K562 (cell line): Measurements from ENCODE around the gene PLEKHA5.
"Not testable (repeated sequence)": the region's sequence is repeated elsewhere in the genome, so short reads cannot be mapped to it uniquely, and the experiment has no call there.

Experiments
- CTCF ChIP-seq, 3 experiments: IDR thresholded peaks in 2 of 3; conservative IDR thresholded peaks in 1 of 3; 2 replicates each; pipeline ENCODE4 v1.5.1; 2011 to 2012; ENCODE audit warnings: low read length in 3 of 3, mild to moderate bottlenecking in 3 of 3, control low read depth in 2 of 3, improper control_type of control experiment in 1 of 3, inconsistent platforms in 1 of 3, low read depth in 1 of 3, mixed read lengths in 1 of 3, moderate library complexity in 1 of 3; ENCODE audit not compliant: insufficient read depth in 2 of 3
- FOXM1 ChIP-seq, 2 experiments: fragments of 450-650 bp in 1 of 2; sonication (generic) in 1 of 2; formaldehyde crosslinking in 1 of 2; IDR thresholded peaks; 2 replicates each; pipeline versions ENCODE4 v1.6.1 to v1.9.0; 2017 to 2022; ENCODE audit warnings: low read depth in 2 of 2, mild to moderate bottlenecking in 2 of 2, missing genetic modification reagents in 1 of 2, moderate library complexity in 1 of 2
- MEIS2 ChIP-seq: fragments of 450-650 bp; IDR thresholded peaks from 2 replicates; pipeline ENCODE4 v1.6.1; 2014; ENCODE audit warnings: mild to moderate bottlenecking; ENCODE audit not compliant: partially characterized antibody
- SNRNP70 ChIP-seq: fragments of 200-400 bp; formaldehyde crosslinking; optimal IDR thresholded peaks from 2 replicates; pipeline ENCODE3; 2017; ENCODE audit warnings: low read depth, low read length
- ZNF324 ChIP-seq: fragments of 250-450 bp; sonication (Bioruptor Pico); IDR thresholded peaks from 2 replicates; pipeline ENCODE4 v1.4.0; 2020; ENCODE audit warnings: mild to moderate bottlenecking
- ZNF830 ChIP-seq: fragments of 250-450 bp; sonication (Bioruptor Pico); IDR thresholded peaks from 2 replicates; pipeline ENCODE4 v1.5.0; 2021; ENCODE audit warnings: mild to moderate bottlenecking
- TF ChIP-seq, protein P1 (sequence below): fragments of 200-800 bp; sonication (Bioruptor generic); IDR thresholded peaks from 2 replicates; pipeline ENCODE4 v1.6.1; 2017; ENCODE audit warnings: missing genetic modification characterization, missing compliant biosample characterization
- TF ChIP-seq, protein P2 (sequence below): sonication (generic); formaldehyde crosslinking; IDR thresholded peaks from 2 replicates; pipeline ENCODE4 v1.8.0; 2022; ENCODE audit warnings: mild to moderate bottlenecking, missing genetic modification reagents, borderline replicate concordance
- TF ChIP-seq, protein P3 (sequence below): fragments of 200-800 bp; sonication (Bioruptor generic); IDR thresholded peaks from 2 replicates; pipeline ENCODE4 v1.6.1; 2017; ENCODE audit warnings: missing genetic modification characterization, missing compliant biosample characterization
- TF ChIP-seq, protein P4 (sequence below): sonication (generic); formaldehyde crosslinking; IDR thresholded peaks from 2 replicates; pipeline ENCODE4 v1.8.1; 2022; ENCODE audit warnings: missing genetic modification reagents

DNA sequence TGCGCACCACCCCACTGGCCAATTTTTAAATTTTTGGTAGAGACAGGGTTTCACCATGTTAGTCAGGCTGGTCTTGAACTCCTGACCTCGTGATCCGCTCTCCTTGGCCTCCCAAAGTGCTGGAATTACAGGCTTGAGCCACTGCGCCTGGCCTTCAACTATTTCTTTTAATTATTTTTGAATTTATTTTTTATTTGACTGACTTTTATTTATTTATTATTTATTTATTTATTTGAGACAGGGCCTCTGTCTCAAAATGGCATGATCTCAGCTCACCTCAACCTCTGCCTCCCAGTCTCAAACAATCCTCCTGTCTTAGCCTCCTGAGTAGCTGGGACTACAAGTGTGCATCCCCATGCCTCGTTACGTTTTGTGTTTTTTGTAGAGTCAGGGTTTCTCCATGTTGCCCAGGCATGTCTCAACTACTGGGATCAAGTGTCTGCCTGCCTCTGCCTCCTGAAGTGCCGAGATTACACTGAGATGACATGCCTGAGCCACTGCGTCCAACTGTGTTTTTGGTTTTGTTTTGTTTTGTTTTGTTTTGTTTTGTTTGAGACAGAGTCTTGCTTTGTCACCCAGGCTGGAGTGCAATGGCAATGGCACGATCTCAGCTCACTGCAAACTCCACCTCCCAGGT, 271.2 kb downstream of the PLEKHA5 start:
- TF ChIP-seq, protein P1, sequence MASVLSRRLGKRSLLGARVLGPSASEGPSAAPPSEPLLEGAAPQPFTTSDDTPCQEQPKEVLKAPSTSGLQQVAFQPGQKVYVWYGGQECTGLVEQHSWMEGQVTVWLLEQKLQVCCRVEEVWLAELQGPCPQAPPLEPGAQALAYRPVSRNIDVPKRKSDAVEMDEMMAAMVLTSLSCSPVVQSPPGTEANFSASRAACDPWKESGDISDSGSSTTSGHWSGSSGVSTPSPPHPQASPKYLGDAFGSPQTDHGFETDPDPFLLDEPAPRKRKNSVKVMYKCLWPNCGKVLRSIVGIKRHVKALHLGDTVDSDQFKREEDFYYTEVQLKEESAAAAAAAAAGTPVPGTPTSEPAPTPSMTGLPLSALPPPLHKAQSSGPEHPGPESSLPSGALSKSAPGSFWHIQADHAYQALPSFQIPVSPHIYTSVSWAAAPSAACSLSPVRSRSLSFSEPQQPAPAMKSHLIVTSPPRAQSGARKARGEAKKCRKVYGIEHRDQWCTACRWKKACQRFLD (CRISPR knock-in tag): not testable (repeated sequence)
- TF ChIP-seq FOXM1 (IDR thresholded peaks at IDR 0.05; ENCODE audit: low read depth); FOXM1 (CRISPR knock-in tag; IDR thresholded peaks at IDR 0.05; ENCODE audit: low read depth); ZNF830; CTCF (IDR thresholded peaks at IDR 0.05 in 2 of 3, conservative IDR thresholded peaks at IDR 0.05 in 1 of 3; ENCODE audit: insufficient read depth in 2 of 3, low read depth in 1 of 3, low read length in 3 of 3); SNRNP70; ZNF324 (CRISPR knock-in tag); MEIS2: not testable (repeated sequence)
- TF ChIP-seq, protein P2, sequence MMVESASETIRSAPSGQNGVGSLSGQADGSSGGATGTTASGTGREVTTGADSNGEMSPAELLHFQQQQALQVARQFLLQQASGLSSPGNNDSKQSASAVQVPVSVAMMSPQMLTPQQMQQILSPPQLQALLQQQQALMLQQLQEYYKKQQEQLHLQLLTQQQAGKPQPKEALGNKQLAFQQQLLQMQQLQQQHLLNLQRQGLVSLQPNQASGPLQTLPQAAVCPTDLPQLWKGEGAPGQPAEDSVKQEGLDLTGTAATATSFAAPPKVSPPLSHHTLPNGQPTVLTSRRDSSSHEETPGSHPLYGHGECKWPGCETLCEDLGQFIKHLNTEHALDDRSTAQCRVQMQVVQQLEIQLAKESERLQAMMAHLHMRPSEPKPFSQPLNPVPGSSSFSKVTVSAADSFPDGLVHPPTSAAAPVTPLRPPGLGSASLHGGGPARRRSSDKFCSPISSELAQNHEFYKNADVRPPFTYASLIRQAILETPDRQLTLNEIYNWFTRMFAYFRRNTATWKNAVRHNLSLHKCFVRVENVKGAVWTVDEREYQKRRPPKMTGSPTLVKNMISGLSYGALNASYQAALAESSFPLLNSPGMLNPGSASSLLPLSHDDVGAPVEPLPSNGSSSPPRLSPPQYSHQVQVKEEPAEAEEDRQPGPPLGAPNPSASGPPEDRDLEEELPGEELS: not testable (repeated sequence)
- TF ChIP-seq, protein P3, sequence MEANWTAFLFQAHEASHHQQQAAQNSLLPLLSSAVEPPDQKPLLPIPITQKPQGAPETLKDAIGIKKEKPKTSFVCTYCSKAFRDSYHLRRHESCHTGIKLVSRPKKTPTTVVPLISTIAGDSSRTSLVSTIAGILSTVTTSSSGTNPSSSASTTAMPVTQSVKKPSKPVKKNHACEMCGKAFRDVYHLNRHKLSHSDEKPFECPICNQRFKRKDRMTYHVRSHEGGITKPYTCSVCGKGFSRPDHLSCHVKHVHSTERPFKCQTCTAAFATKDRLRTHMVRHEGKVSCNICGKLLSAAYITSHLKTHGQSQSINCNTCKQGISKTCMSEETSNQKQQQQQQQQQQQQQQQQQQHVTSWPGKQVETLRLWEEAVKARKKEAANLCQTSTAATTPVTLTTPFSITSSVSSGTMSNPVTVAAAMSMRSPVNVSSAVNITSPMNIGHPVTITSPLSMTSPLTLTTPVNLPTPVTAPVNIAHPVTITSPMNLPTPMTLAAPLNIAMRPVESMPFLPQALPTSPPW: not testable (repeated sequence)
- TF ChIP-seq, protein P4, sequence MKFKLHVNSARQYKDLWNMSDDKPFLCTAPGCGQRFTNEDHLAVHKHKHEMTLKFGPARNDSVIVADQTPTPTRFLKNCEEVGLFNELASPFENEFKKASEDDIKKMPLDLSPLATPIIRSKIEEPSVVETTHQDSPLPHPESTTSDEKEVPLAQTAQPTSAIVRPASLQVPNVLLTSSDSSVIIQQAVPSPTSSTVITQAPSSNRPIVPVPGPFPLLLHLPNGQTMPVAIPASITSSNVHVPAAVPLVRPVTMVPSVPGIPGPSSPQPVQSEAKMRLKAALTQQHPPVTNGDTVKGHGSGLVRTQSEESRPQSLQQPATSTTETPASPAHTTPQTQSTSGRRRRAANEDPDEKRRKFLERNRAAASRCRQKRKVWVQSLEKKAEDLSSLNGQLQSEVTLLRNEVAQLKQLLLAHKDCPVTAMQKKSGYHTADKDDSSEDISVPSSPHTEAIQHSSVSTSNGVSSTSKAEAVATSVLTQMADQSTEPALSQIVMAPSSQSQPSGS (CRISPR knock-in tag): not testable (repeated sequence)
